Heart left ventricle (tissue), 16 donors: Measurements from ENCODE around the gene ENOX1. TPM values are rescaled to one million over a fixed set of nuclear protein-coding genes. Genes with fewer than 3 reads are reported as not detected.

Source experiments
- ATAC-seq, 4 donors: fragments of 200-7000 bp; cut with Tn5 transposase; one replicate each; pipeline ENCODE4 v1.9.1; 2020 to 2022; ENCODE audit warnings: moderate library complexity in 4 of 4, mild to moderate bottlenecking in 3 of 4, moderate number of reproducible peaks in 1 of 4
- DNase-seq, 5 donors: peaks; one replicate each; pipeline ENCODE4 v3.0.0-alpha.2; 2020
- H3K27ac ChIP-seq, 12 donors: fragments of 200-600 bp; sonication (generic) in 4 of 12; one replicate each; pipeline versions ENCODE4 v1.5.0 to v1.8.0; 2016 to 2022; ENCODE audit warnings: mild to moderate bottlenecking in 2 of 12
- H3K27me3 ChIP-seq, 9 donors: fragments of 200-600 bp; sonication (generic) in 2 of 9; one replicate each; pipeline versions ENCODE4 v1.5.1 to v1.8.0; 2016 to 2022; ENCODE audit warnings: mild to moderate bottlenecking in 3 of 9
- H3K36me3 ChIP-seq, 9 donors: fragments of 200-600 bp; sonication (generic) in 2 of 9; one replicate each; pipeline versions ENCODE4 v1.5.0 to v1.8.0; 2018 to 2022; ENCODE audit warnings: mild to moderate bottlenecking in 2 of 9
- H3K4me1 ChIP-seq, 12 donors: fragments of 200-600 bp; sonication (generic) in 4 of 12; one replicate each; pipeline versions ENCODE4 v1.5.0 to v1.8.0; 2016 to 2022; ENCODE audit warnings: mild to moderate bottlenecking in 3 of 12
- H3K4me3 ChIP-seq, 12 donors: fragments of 200-600 bp; sonication (generic) in 4 of 12; one replicate each; pipeline versions ENCODE4 v1.5.0 to v1.8.0; 2017 to 2022; ENCODE audit warnings: mild to moderate bottlenecking in 9 of 12, moderate library complexity in 4 of 12
- H3K9me3 ChIP-seq, 12 donors: fragments of 200-600 bp; sonication (generic) in 4 of 12; one replicate each; pipeline versions ENCODE4 v1.5.0 to v1.8.0; 2016 to 2022; ENCODE audit warnings: mild to moderate bottlenecking in 1 of 12
- POLR2A ChIP-seq, 2 donors: fragments of 450-650 bp; IDR thresholded peaks; one replicate each; pipeline ENCODE4 v1.6.1; 2017; ENCODE audit warnings: antibody characterized with exemption in 2 of 2, mild to moderate bottlenecking in 2 of 2, moderate library complexity in 2 of 2
- WGBS, 4 donors: extraction: QIAGEN DNeasy Blood & Tissue Kit in 2 of 4; methylation state at CpG; one replicate each; pipeline versions ENCODE4 v1.1.5 to v1.1.7; 2013 to 2018; 5-methylcytosine and 5-hydroxymethylcytosine counted together
- intact Hi-C, 10 donors: fragments of 100-400 bp; cut with DNase I; formaldehyde crosslinking; loops; one replicate each; pipeline versions ENCODE4 v1.11.1 to v1.14.2; 2022
- polyA plus RNA-seq, 2 donors: library from polyadenylated mRNA; stranded (reverse); fragments of 200-250 nt; gene quantifications; one replicate each; pipeline ENCODE4 v1.2.3, GENCODE V29; 2013
- total RNA-seq, 9 donors: library from RNA; depleted of rRNA in 2 of 9; stranded (reverse); fragments of >200 nt in 2 of 9; fragmentation: NEBNext Ultra II Directional in 3 of 9; extraction: Animal tissue kit (Norgen Biotek cat#: 25700) in 3 of 9; gene quantifications; one replicate each; pipeline versions ENCODE4 v1.1.0 to v1.2.4, GENCODE V29; 2016 to 2023
- TF ChIP-seq, protein P1 (sequence below), 12 donors: fragments of 200-600 bp; sonication (generic) in 4 of 12; IDR thresholded peaks; one replicate each; pipeline versions ENCODE4 v1.5.0 to v1.8.0; 2018 to 2022; ENCODE audit warnings: antibody characterized with exemption in 12 of 12, mild to moderate bottlenecking in 5 of 12
- donor health status: ischemic (EF 13 %, LVEDD 7.1; RV severe dilation, severe dysfunction).
- donor health status: healthy with polysubstance abuse.
- donor health status: DM: no; HTN: yes; CAD: no.
- donor health status: DM: no; HTN: no; CAD: no.
- donor health status: ischemic (EF 25% LVEDD 6.9; RV normal size, moderate dysfunction).
- donor health status: ischemic (EF 25% LVEDD 5.7; RV mildly dilated, moderate dysfunction).
- donor health status: healthy.
- donor health status: DM: yes; HTN: yes; CAD: no.
- donor health status: ischemic (EF 35%, LVEDD 5.7; RV mildly dilated, moderate dysfunction).
- donor health status: nonischemic (EF 11% LVEDD 7.7; RV severe dilation, severe dysfunction).
- donor health status: DM: yes; HTN: yes; CAD: no.
- donor health status: PGD.
- donor health status: ischemic (EF 29% LVEDD 5.4; RV normal size, mild dysfunction).
- donor health status: nonischemic (EF 23%, LVEDD 6.1; RV moderate dilation, normal function).

The ENOX1 gene
- total and polyA plus RNA-seq, 11 donors = 2.0 to 10.1 (median 5.4) TPM

GRCh38 chr13:43307221-43307920 is 479.4 kb downstream of the ENOX1 start:
- no peak for DNase-seq
- H3K27me3 ChIP-seq = no peaks in the 10 kb centered on the region
- H3K27ac ChIP-seq = peak overlapping the region in 9 of 12 donors; percentile 6 to 52 (median 22)
- no peak for TF ChIP-seq POLR2A (IDR thresholded peaks at IDR 0.05)
- TF ChIP-seq, protein P1, sequence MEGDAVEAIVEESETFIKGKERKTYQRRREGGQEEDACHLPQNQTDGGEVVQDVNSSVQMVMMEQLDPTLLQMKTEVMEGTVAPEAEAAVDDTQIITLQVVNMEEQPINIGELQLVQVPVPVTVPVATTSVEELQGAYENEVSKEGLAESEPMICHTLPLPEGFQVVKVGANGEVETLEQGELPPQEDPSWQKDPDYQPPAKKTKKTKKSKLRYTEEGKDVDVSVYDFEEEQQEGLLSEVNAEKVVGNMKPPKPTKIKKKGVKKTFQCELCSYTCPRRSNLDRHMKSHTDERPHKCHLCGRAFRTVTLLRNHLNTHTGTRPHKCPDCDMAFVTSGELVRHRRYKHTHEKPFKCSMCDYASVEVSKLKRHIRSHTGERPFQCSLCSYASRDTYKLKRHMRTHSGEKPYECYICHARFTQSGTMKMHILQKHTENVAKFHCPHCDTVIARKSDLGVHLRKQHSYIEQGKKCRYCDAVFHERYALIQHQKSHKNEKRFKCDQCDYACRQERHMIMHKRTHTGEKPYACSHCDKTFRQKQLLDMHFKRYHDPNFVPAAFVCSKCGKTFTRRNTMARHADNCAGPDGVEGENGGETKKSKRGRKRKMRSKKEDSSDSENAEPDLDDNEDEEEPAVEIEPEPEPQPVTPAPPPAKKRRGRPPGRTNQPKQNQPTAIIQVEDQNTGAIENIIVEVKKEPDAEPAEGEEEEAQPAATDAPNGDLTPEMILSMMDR (IDR thresholded peaks at IDR 0.05) = no peak
- H3K4me1 ChIP-seq = peaks cover 0 to 28% (median 10%) of the 10 kb centered on the region in 12 donors
- intact Hi-C loops = loop anchor here in 5 of 10 donors (5.0 to 10.0 kb wide), 3 partner anchors 487 to 567 kb away; partner anchors contain the start of genes CCDC122 (in 3 of the 5) and LACC1 (in 3 of the 5)
- 36 to 45% (median 45%) methylated on average over 6 of the region's 6 CpGs for WGBS, 4 donors
- no peaks in the 10 kb centered on the region for H3K36me3 ChIP-seq
- no peak overlapping the region for H3K4me3 ChIP-seq
- H3K9me3 ChIP-seq = no peaks in the 10 kb centered on the region
- no peak for ATAC-seq

DNA sequence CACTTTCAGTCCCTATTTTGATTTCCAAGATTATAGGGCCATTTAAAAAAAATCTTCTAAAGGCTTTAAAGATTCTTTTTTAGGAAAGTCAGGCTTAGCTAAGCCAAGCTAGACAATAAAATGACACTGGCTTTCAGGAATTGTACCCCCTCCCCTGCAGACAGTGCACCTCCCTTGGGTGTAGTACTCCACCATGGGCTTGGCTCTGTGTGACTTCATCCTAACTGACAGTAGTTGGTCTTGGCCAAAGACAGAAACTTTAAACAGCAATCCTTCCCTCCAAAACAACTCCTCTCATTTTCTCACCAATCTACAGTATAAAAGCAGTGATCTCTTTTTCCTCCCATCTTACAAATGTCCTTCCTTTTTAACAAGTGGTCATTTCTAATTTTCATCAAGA is 480.4 kb downstream of the ENOX1 start:
- Histone ChIP-seq H3K27me3 (no peaks in the 10 kb centered on the region), H3K36me3 (no peaks in the 10 kb centered on the region), H3K9me3 (no peaks in the 10 kb centered on the region), H3K4me3 (no peak overlapping the region), H3K4me1 (peaks cover 0 to 28% (median 10%) of the 10 kb centered on the region in 12 donors), H3K27ac (peak overlapping the region in 1 of 12 donors; percentile 21)
- DNase-seq (no peak), ATAC-seq (no peak)
- TF ChIP-seq POLR2A (IDR thresholded peaks at IDR 0.05) = no peak
- TF ChIP-seq, protein P1 (IDR thresholded peaks at IDR 0.05) = no peak
- intact Hi-C loops = loop anchor here in 5 of 10 donors (5.0 to 10.0 kb wide), 3 partner anchors 488 to 568 kb away; partner anchors contain the start of genes CCDC122 (in 3 of the 5) and LACC1 (in 3 of the 5)

GRCh38 chr13:43305416-43305815 is 481.4 kb downstream of the ENOX1 start:
- no peak for TF ChIP-seq POLR2A (IDR thresholded peaks at IDR 0.05)
- TF ChIP-seq, protein P1 (IDR thresholded peaks at IDR 0.05) = no peak
- DNase-seq = no peak
- Histone ChIP-seq H3K27me3 (no peaks in the 10 kb centered on the region), H3K4me1 (peaks cover 0 to 28% (median 10%) of the 10 kb centered on the region in 12 donors), H3K4me3 (no peak overlapping the region), H3K9me3 (no peaks in the 10 kb centered on the region), H3K27ac (peak overlapping the region in 1 of 12 donors; percentile 21), H3K36me3 (no peaks in the 10 kb centered on the region)
- intact Hi-C loops = loop anchor here in 5 of 10 donors (5.0 to 10.0 kb wide), 3 partner anchors 489 to 569 kb away; partner anchors contain the start of genes CCDC122 (in 3 of the 5) and LACC1 (in 3 of the 5)
- ATAC-seq = no peak
- 35 to 39% (median 38%) methylated on average over 4 of the region's 4 CpGs for WGBS, 4 donors

DNA sequence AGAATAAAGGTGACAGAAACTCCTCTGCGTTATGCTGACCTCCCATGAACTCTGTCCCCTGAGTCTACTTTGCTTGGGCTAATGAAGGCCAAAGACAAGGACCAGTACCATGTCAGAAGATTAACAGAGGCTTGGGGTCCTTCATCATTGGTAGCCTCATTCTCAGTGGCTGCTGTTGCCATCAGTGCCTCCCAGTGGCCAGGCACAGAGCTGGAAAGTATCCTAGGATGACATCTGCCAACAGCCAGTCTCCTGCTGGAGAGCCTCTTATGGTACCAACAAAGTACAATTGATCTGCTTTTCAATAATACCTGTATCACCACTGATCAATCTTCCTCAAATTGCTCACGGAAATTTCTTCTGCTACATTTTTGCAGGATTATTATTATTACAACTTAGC is 481.8 kb downstream of the ENOX1 start:
- Histone ChIP-seq H3K36me3 (no peaks in the 10 kb centered on the region), H3K4me1 (peaks cover 0 to 28% (median 10%) of the 10 kb centered on the region in 12 donors), H3K27me3 (no peaks in the 10 kb centered on the region), H3K27ac (peak overlapping the region in 1 of 12 donors; percentile 54), H3K4me3 (no peak overlapping the region), H3K9me3 (no peaks in the 10 kb centered on the region)
- intact Hi-C loops = loop anchor here in 8 of 10 donors (5.0 to 10.0 kb wide), 4 partner anchors 482 to 570 kb away; partner anchors contain the start of genes CCDC122 (in 3 of the 8), ENOX1 (in 3 of the 8) and LACC1 (in 3 of the 8)
- TF ChIP-seq, protein P1 (IDR thresholded peaks at IDR 0.05) = no peak
- TF ChIP-seq POLR2A (IDR thresholded peaks at IDR 0.05) = no peak
- no peak for ATAC-seq
- no peak for DNase-seq
- 46 to 50% (median 48%) methylated on average over 2 of the region's 2 CpGs for WGBS, 4 donors
